Measurements from ENCODE around the gene PARD3.
"Not testable (repeated sequence)": the region's sequence is repeated elsewhere in the genome, so short reads cannot be mapped to it uniquely, and the experiment has no call there.

Gene PARD3

DNA sequence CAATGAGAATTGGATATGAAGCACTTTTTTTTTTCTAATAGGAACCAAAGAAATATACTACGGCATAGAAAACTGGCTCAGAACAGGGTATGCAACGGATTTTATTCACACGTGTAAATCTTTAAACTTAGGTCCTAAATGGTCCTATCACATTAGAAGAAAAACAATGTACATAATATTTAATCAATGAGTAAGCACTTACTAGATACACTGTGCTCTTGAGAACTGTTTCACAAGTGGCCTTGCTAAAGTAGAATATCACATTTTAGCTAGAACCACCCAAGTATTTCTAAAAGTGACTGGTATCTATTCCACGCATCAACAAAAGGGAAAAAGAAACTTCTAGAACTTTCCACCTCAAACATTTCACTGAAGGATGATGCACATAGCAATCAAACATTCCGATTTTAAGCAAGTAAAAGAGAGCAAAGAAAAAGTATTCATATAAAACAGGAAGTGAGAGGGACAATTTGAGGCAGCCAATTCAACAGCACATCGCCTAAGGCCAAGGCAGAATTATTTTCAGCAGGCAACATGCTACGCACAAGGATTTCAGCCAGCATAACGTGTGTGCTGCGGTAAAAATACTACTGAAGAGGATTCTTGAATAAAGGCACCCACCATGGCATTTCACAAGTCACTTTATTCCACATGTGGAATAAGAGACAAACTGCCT lies 55.8 kb downstream of the PARD3 start:
- no peak for TF ChIP-seq CTCF (IDR thresholded peaks at IDR 0.05; ENCODE audit: insufficient read depth, low read length, poor library complexity, severe bottlenecking)
- Histone ChIP-seq H3K4me3 (replicated peaks; ENCODE audit: low read depth, low read length) (no peak overlapping the region), H3K36me3 (ENCODE audit: control insufficient read depth, insufficient read depth, low read length) (no peaks in the 10 kb centered on the region), H3K27me3 (replicated peaks; ENCODE audit: control insufficient read depth, insufficient read depth, low read length) (no peaks in the 10 kb centered on the region; the same call in 1 of the 2 replicates)
- DNase-seq (ENCODE audit: extremely low read depth, insufficient read length) = no peak

GRCh38 chr10:34758447-34758996 lies 56.6 kb downstream of the PARD3 start:
- Histone ChIP-seq H3K36me3 (ENCODE audit: control insufficient read depth, insufficient read depth, low read length) (no peaks in the 10 kb centered on the region), H3K4me3 (replicated peaks; ENCODE audit: low read depth, low read length) (no peak overlapping the region), H3K27me3 (replicated peaks; ENCODE audit: control insufficient read depth, insufficient read depth, low read length) (no peaks in the 10 kb centered on the region; the same call in 1 of the 2 replicates)
- DNase-seq (ENCODE audit: extremely low read depth, insufficient read length) = peak; percentile 67
- no peak for TF ChIP-seq CTCF (IDR thresholded peaks at IDR 0.05; ENCODE audit: insufficient read depth, low read length, poor library complexity, severe bottlenecking)

- no peak for TF ChIP-seq CTCF (IDR thresholded peaks at IDR 0.05; ENCODE audit: insufficient read depth, low read length, poor library complexity, severe bottlenecking)
- Histone ChIP-seq H3K36me3 (ENCODE audit: control insufficient read depth, insufficient read depth, low read length) (no peaks in the 10 kb centered on the region), H3K27me3 (replicated peaks; ENCODE audit: control insufficient read depth, insufficient read depth, low read length) (no peaks in the 10 kb centered on the region; the same call in 1 of the 2 replicates), H3K4me3 (replicated peaks; ENCODE audit: low read depth, low read length) (no peak overlapping the region)
- no peak for DNase-seq (ENCODE audit: extremely low read depth, insufficient read length)
These were observed 57.2 kb downstream of the PARD3 start for GRCh38 chr10:34757933-34758332.

- H3K27me3 ChIP-seq (replicated peaks; ENCODE audit: control insufficient read depth, insufficient read depth, low read length); H3K36me3 ChIP-seq (ENCODE audit: control insufficient read depth, insufficient read depth, low read length); H3K4me3 ChIP-seq (replicated peaks; ENCODE audit: low read depth, low read length): not testable (repeated sequence)
These were observed 57.9 kb downstream of the PARD3 start for GRCh38 chr10:34757181-34757580.

DNA sequence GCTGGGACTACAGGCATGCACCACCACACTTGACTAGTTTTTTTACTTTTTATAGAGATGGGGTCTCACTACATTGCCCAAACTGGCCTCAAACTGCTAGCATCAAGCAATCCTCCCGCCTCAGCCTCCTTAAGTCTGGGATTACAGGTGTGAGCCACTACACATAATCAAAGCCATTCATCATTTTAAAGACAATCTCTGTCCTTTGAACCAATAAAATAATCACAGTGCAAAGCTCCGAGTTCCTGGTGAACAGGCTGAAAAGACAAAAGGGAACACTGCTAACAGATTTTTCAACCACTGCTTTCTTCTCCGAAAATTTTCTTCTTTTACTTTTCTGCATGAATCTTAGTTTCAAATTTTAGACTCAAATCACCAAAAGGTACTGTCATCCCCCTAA lies 58.5 kb downstream of the PARD3 start:
- H3K4me3 ChIP-seq (replicated peaks; ENCODE audit: low read depth, low read length) = no peak overlapping the region
- TF ChIP-seq CTCF (IDR thresholded peaks at IDR 0.05; ENCODE audit: insufficient read depth, low read length, poor library complexity, severe bottlenecking) = no peak
- H3K27me3 ChIP-seq (replicated peaks; ENCODE audit: control insufficient read depth, insufficient read depth, low read length) = no peaks in the 10 kb centered on the region; the same call in 1 of the 2 replicates
- H3K36me3 ChIP-seq (ENCODE audit: control insufficient read depth, insufficient read depth, low read length) = no peaks in the 10 kb centered on the region
- no peak for DNase-seq (ENCODE audit: extremely low read depth, insufficient read length)

More at GRCh38 chr10:34757181-34757580, 57.9 kb downstream of the PARD3 start:
- DNase-seq (ENCODE audit: extremely low read depth, insufficient read length) = not testable (repeated sequence)

- DNase-seq (ENCODE audit: extremely low read depth, insufficient read length) = no peak
- no peaks in the 10 kb centered on the region; the same call in 1 of the 2 replicates for H3K27me3 ChIP-seq (replicated peaks; ENCODE audit: control insufficient read depth, insufficient read depth, low read length)
- no peak for TF ChIP-seq CTCF (IDR thresholded peaks at IDR 0.05; ENCODE audit: insufficient read depth, low read length, poor library complexity, severe bottlenecking)
- H3K4me3 ChIP-seq (replicated peaks; ENCODE audit: low read depth, low read length) = no peak overlapping the region
- H3K36me3 ChIP-seq (ENCODE audit: control insufficient read depth, insufficient read depth, low read length) = no peaks in the 10 kb centered on the region
These were observed 61.9 kb downstream of the PARD3 start for GRCh38 chr10:34753014-34753757.

Measured in GM06990 (cell line).